GM23338 (cell line): Measurements from ENCODE around the gene YBX3. TPM values are rescaled to one million over a fixed set of nuclear protein-coding genes. Genes with fewer than 3 reads are reported as not detected.

ENCODE experiments used
- ATAC-seq: fragments of 200-7000 bp; cut with Tn5 transposase; 3 replicates; pipeline ENCODE4 v1.9.1; 2020
- DNase-seq: peaks from one replicate; pipeline ENCODE4 v3.0.0-alpha.2; 2015; ENCODE audit warnings: low spot score
- H2AFZ ChIP-seq: fragments of 200-600 bp; sonication (generic); 2 replicates; pipeline ENCODE4 v1.8.0; 2016; ENCODE audit warnings: antibody characterized with exemption, mild to moderate bottlenecking, moderate library complexity
- H3F3A ChIP-seq: fragments of 200-600 bp; sonication (generic); replicated peaks from 2 replicates; pipeline ENCODE4 v1.8.0; 2017; ENCODE audit warnings: antibody characterized with exemption, mixed run types, low read depth
- H3K27ac ChIP-seq: fragments of 200-600 bp; sonication (generic); 2 replicates; pipeline ENCODE4 v1.6.1; 2016; ENCODE audit warnings: low read depth
- H3K27me3 ChIP-seq: fragments of 200-600 bp; sonication (generic); 2 replicates; pipeline ENCODE4 v1.8.0; 2016; ENCODE audit warnings: mild to moderate bottlenecking, mixed run types, moderate library complexity; ENCODE audit not compliant: insufficient read depth
- H3K36me3 ChIP-seq: fragments of 200-600 bp; sonication (generic); 2 replicates; pipeline ENCODE4 v1.8.0; 2016; ENCODE audit warnings: mild to moderate bottlenecking; ENCODE audit not compliant: insufficient read depth
- H3K4me1 ChIP-seq: fragments of 200-600 bp; sonication (generic); 2 replicates; pipeline ENCODE4 v1.8.0; 2016; ENCODE audit warnings: mild to moderate bottlenecking, moderate library complexity; ENCODE audit not compliant: insufficient read depth
- H3K4me2 ChIP-seq: fragments of 200-600 bp; sonication (generic); 2 replicates; pipeline ENCODE4 v1.7.1; 2017; ENCODE audit warnings: mixed run types
- H3K4me3 ChIP-seq: fragments of 200-600 bp; sonication (generic); 2 replicates; pipeline ENCODE4 v1.6.1; 2016; ENCODE audit warnings: mixed run types
- H3K79me2 ChIP-seq: fragments of 200-600 bp; sonication (generic); replicated peaks from 2 replicates; pipeline ENCODE4 v1.8.0; 2017; ENCODE audit warnings: mild to moderate bottlenecking; ENCODE audit not compliant: insufficient read depth
- H3K9me2 ChIP-seq: fragments of 200-600 bp; sonication (generic); 2 replicates; pipeline ENCODE4 v1.8.0; 2017; ENCODE audit not compliant: insufficient read depth
- H4K20me1 ChIP-seq: fragments of 200-600 bp; sonication (generic); replicated peaks from 2 replicates; pipeline ENCODE4 v1.8.0; 2017; ENCODE audit warnings: mild to moderate bottlenecking; ENCODE audit not compliant: insufficient read depth
- H3K27ac Mint-ChIP-seq: 2 replicates; pipeline ENCODE4 v1.8.0; 2020; ENCODE audit warnings: inconsistent platforms, mild to moderate bottlenecking, moderate library complexity, mixed read lengths
- H3K27me3 Mint-ChIP-seq: 3 replicates; pipeline ENCODE4 v1.8.0; 2022; ENCODE audit warnings: low read depth, mild to moderate bottlenecking, moderate library complexity, mixed read lengths, inconsistent platforms; ENCODE audit not compliant: insufficient read depth, poor library complexity
- H3K36me3 Mint-ChIP-seq: 3 replicates; pipeline ENCODE4 v1.8.0; 2021; ENCODE audit warnings: low read depth, mild to moderate bottlenecking, inconsistent platforms, moderate library complexity, mixed read lengths
- H3K4me1 Mint-ChIP-seq: 3 replicates; pipeline ENCODE4 v1.8.0; 2020; ENCODE audit warnings: mild to moderate bottlenecking, inconsistent platforms, mixed read lengths
- H3K4me3 Mint-ChIP-seq: 3 replicates; pipeline ENCODE4 v1.8.0; 2021; ENCODE audit warnings: moderate library complexity, mild to moderate bottlenecking, inconsistent platforms, mixed read lengths
- H3K9me3 Mint-ChIP-seq: 3 replicates; pipeline ENCODE4 v1.8.0; 2020; ENCODE audit warnings: moderate library complexity, mild to moderate bottlenecking, inconsistent platforms, mixed read lengths
- CREB1 ChIP-seq: fragments of 250-450 bp; sonication (Bioruptor Pico); IDR thresholded peaks from 2 replicates; pipeline ENCODE4 v1.5.0; 2020; ENCODE audit warnings: low read depth, mild to moderate bottlenecking, moderate library complexity
- EZH2 ChIP-seq: fragments of 200-600 bp; sonication (generic); IDR thresholded peaks from one replicate; pipeline ENCODE4 v1.8.0; 2017; ENCODE audit warnings: antibody characterized with exemption, mild to moderate bottlenecking, low read depth; ENCODE audit not compliant: unreplicated experiment
- EZH2phosphoT487 ChIP-seq: fragments of 200-600 bp; sonication (generic); IDR thresholded peaks from one replicate; pipeline ENCODE4 v1.8.1; 2018; ENCODE audit warnings: antibody characterized with exemption; ENCODE audit not compliant: unreplicated experiment
- JUNB ChIP-seq: IDR thresholded peaks from one replicate; pipeline ENCODE4 v1.6.1; 2016; ENCODE audit warnings: antibody characterized with exemption; ENCODE audit not compliant: unreplicated experiment
- NANOG ChIP-seq: IDR thresholded peaks from 2 replicates; pipeline ENCODE4 v1.6.1; 2016; ENCODE audit warnings: antibody characterized with exemption, borderline replicate concordance
- POLR2AphosphoS5 ChIP-seq: IDR thresholded peaks from 2 replicates; pipeline ENCODE4 v1.6.1; 2016; ENCODE audit warnings: antibody characterized with exemption, low read depth
- ZNF114 ChIP-seq: fragments of 250-450 bp; sonication (Bioruptor Pico); IDR thresholded peaks from 2 replicates; pipeline ENCODE4 v1.5.0; 2020; ENCODE audit warnings: mild to moderate bottlenecking, moderate library complexity
- polyA plus RNA-seq: library from polyadenylated mRNA; unstranded; fragments of >200 nt; fragmentation: Nextera tagmentation; extraction: Ambion mirVana; gene quantifications from 2 replicates; pipeline ENCODE4 v1.2.1, GENCODE V29; 2016
- total RNA-seq: library from RNA; depleted of rRNA; stranded (reverse); fragments of >200 nt; shearing (Covaris generic); gene quantifications from 2 replicates; pipeline ENCODE4 v1.2.3, GENCODE V29; 2014
- TF ChIP-seq, protein P1 (sequence below): fragments of 250-450 bp; sonication (Bioruptor Pico); IDR thresholded peaks from 2 replicates; pipeline ENCODE4 v1.5.0; 2020; ENCODE audit warnings: mild to moderate bottlenecking, moderate library complexity
- TF ChIP-seq, protein P2 (sequence below): IDR thresholded peaks from 2 replicates; pipeline ENCODE4 v1.6.1; 2016; ENCODE audit warnings: antibody characterized with exemption
- TF ChIP-seq, protein P3 (sequence below): IDR thresholded peaks from one replicate; pipeline ENCODE4 v1.6.1; 2018; ENCODE audit warnings: antibody characterized with exemption; ENCODE audit not compliant: unreplicated experiment

The YBX3 gene
- total and polyA plus RNA-seq, 2 experiments from 2014 or later = 179 to 450 TPM

DNA sequence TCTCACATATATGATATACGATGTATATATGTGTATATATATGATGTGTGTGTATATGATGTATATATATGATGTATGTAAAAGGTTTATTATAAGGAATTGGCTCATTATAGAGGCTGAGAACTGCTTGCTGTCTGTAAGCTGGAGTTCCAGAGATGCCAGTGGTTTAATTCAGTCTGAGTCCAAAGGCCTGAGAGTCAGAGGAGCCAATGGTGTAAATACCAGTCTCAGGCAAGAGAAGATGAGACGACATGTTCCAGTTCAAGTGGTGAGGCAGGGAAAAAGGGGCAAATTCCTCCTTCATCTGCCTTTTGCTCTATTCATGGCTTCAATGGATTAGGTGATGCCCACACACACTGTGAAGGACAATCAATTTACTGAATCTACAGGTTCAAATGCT, 32.2 kb downstream of the YBX3 start (continued):
- TF ChIP-seq, protein P1, sequence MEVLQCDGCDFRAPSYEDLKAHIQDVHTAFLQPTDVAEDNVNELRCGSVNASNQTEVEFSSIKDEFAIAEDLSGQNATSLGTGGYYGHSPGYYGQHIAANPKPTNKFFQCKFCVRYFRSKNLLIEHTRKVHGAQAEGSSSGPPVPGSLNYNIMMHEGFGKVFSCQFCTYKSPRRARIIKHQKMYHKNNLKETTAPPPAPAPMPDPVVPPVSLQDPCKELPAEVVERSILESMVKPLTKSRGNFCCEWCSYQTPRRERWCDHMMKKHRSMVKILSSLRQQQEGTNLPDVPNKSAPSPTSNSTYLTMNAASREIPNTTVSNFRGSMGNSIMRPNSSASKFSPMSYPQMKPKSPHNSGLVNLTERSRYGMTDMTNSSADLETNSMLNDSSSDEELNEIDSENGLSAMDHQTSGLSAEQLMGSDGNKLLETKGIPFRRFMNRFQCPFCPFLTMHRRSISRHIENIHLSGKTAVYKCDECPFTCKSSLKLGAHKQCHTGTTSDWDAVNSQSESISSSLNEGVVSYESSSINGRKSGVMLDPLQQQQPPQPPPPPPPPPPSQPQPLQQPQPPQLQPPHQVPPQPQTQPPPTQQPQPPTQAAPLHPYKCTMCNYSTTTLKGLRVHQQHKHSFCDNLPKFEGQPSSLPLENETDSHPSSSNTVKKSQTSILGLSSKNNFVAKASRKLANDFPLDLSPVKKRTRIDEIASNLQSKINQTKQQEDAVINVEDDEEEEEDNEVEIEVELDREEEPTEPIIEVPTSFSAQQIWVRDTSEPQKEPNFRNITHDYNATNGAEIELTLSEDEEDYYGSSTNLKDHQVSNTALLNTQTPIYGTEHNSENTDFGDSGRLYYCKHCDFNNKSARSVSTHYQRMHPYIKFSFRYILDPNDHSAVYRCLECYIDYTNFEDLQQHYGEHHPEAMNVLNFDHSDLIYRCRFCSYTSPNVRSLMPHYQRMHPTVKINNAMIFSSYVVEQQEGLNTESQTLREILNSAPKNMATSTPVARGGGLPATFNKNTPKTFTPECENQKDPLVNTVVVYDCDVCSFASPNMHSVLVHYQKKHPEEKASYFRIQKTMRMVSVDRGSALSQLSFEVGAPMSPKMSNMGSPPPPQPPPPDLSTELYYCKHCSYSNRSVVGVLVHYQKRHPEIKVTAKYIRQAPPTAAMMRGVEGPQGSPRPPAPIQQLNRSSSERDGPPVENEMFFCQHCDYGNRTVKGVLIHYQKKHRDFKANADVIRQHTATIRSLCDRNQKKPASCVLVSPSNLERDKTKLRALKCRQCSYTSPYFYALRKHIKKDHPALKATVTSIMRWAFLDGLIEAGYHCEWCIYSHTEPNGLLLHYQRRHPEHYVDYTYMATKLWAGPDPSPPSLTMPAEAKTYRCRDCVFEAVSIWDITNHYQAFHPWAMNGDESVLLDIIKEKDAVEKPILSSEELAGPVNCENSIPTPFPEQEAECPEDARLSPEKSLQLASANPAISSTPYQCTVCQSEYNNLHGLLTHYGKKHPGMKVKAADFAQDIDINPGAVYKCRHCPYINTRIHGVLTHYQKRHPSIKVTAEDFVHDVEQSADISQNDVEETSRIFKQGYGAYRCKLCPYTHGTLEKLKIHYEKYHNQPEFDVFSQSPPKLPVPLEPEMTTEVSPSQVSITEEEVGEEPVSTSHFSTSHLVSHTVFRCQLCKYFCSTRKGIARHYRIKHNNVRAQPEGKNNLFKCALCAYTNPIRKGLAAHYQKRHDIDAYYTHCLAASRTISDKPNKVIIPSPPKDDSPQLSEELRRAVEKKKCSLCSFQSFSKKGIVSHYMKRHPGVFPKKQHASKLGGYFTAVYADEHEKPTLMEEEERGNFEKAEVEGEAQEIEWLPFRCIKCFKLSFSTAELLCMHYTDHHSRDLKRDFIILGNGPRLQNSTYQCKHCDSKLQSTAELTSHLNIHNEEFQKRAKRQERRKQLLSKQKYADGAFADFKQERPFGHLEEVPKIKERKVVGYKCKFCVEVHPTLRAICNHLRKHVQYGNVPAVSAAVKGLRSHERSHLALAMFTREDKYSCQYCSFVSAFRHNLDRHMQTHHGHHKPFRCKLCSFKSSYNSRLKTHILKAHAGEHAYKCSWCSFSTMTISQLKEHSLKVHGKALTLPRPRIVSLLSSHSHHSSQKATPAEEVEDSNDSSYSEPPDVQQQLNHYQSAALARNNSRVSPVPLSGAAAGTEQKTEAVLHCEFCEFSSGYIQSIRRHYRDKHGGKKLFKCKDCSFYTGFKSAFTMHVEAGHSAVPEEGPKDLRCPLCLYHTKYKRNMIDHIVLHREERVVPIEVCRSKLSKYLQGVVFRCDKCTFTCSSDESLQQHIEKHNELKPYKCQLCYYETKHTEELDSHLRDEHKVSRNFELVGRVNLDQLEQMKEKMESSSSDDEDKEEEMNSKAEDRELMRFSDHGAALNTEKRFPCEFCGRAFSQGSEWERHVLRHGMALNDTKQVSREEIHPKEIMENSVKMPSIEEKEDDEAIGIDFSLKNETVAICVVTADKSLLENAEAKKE (CRISPR knock-in tag) = no peak

DNA sequence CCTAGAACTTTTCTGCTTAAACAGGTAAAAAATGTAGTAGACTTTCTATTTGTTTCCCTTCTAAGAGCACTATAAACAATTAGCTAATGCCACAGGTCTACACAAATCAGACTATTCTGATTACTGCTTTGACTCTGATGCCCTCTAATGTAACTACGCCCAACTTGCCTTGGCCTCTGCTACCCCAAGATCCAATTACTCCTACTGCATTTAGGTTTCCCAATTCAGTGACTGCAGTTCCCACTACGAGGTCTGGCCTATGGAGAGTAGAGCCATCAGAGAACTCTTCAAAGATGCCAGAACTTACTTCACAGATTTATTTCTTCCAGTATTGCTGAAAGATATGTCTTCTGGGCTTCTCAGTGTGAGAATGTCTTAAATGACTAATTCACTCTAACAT, 34.0 kb downstream of the YBX3 start:
- H4K20me1 ChIP-seq = 0 out of 2 replicates have a peak, but pooled peaks cover 3% of the 10 kb centered on the region
- no peak overlapping the region for H3K4me2 ChIP-seq
- H3K27ac Mint-ChIP-seq = no peak overlapping the region
- H3K27me3 Mint-ChIP-seq = no peaks in the 10 kb centered on the region
- DNase-seq (no peak), ATAC-seq (no peak)
- H3K79me2 ChIP-seq = no peaks in the 10 kb centered on the region
- no peaks in the 10 kb centered on the region for H3F3A ChIP-seq
- H3K9me3 Mint-ChIP-seq = no peaks in the 10 kb centered on the region; the same call in 2 of the 3 replicates
- no peak overlapping the region for H3K4me3 ChIP-seq
- no peaks in the 10 kb centered on the region for H3K27me3 ChIP-seq
- TF ChIP-seq CREB1 (CRISPR knock-in tag) (no peak), JUNB (no peak)
- H3K36me3 Mint-ChIP-seq = no peaks in the 10 kb centered on the region
- H3K4me1 Mint-ChIP-seq = peaks cover 2% of the 10 kb centered on the region; the same call in 2 of the 3 replicates
- H3K36me3 ChIP-seq = no peaks in the 10 kb centered on the region
- no peaks in the 10 kb centered on the region for H3K4me1 ChIP-seq
- no peak overlapping the region for H3K4me3 Mint-ChIP-seq
- peaks cover 5% of the 10 kb centered on the region; the same call in 1 of the 2 replicates for H3K9me2 ChIP-seq
- H2AFZ ChIP-seq = no peak overlapping the region
- no peak overlapping the region for H3K27ac ChIP-seq

DNA sequence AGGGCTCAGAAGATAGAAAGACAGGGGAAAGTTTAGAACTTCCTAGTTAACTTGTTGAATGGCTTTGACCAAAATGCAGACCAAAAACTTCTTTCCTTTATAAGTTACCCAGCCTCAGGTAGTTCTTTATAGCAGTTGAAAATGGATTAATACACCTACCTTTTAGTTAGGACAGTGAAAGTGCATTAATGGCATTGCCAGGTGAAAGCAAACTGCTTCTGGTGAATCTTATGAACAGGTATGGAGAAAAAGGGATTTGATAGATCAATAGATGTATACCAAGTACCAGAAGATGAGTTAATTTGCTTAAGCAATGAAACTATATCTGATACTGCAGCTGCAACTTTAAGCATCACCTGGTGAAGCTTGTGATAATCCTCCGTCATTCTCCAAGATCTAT, 35.1 kb downstream of the YBX3 start:
- no peaks in the 10 kb centered on the region for H3K79me2 ChIP-seq
- Mint-ChIP-seq H3K4me3 (no peak overlapping the region), H3K27ac (no peak overlapping the region), H3K27me3 (no peaks in the 10 kb centered on the region), H3K4me1 (peaks cover 2% of the 10 kb centered on the region; the same call in 2 of the 3 replicates), H3K9me3 (no peaks in the 10 kb centered on the region; the same call in 2 of the 3 replicates), H3K36me3 (no peaks in the 10 kb centered on the region)
- no peak overlapping the region for H3K27ac ChIP-seq
- no peak overlapping the region for H3K4me2 ChIP-seq
- H3K9me2 ChIP-seq = peaks cover 5% of the 10 kb centered on the region; the same call in 1 of the 2 replicates
- ATAC-seq = no peak
- H4K20me1 ChIP-seq = 0 out of 2 replicates have a peak, but pooled peaks cover 3% of the 10 kb centered on the region
- H3K4me1 ChIP-seq = no peaks in the 10 kb centered on the region
- H3K36me3 ChIP-seq = no peaks in the 10 kb centered on the region
- no peaks in the 10 kb centered on the region for H3F3A ChIP-seq
- DNase-seq = no peak
- H2AFZ ChIP-seq = no peak overlapping the region
- no peak overlapping the region for H3K4me3 ChIP-seq
- H3K27me3 ChIP-seq = no peaks in the 10 kb centered on the region
- TF ChIP-seq POLR2AphosphoS5 (no peak), ZNF114 (CRISPR knock-in tag) (no peak), EZH2 (no peak), JUNB (no peak), NANOG (no peak), EZH2phosphoT487 (no peak), CREB1 (CRISPR knock-in tag) (no peak)
- TF ChIP-seq, protein P2, sequence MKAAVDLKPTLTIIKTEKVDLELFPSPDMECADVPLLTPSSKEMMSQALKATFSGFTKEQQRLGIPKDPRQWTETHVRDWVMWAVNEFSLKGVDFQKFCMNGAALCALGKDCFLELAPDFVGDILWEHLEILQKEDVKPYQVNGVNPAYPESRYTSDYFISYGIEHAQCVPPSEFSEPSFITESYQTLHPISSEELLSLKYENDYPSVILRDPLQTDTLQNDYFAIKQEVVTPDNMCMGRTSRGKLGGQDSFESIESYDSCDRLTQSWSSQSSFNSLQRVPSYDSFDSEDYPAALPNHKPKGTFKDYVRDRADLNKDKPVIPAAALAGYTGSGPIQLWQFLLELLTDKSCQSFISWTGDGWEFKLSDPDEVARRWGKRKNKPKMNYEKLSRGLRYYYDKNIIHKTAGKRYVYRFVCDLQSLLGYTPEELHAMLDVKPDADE = no peak
- TF ChIP-seq, protein P3, sequence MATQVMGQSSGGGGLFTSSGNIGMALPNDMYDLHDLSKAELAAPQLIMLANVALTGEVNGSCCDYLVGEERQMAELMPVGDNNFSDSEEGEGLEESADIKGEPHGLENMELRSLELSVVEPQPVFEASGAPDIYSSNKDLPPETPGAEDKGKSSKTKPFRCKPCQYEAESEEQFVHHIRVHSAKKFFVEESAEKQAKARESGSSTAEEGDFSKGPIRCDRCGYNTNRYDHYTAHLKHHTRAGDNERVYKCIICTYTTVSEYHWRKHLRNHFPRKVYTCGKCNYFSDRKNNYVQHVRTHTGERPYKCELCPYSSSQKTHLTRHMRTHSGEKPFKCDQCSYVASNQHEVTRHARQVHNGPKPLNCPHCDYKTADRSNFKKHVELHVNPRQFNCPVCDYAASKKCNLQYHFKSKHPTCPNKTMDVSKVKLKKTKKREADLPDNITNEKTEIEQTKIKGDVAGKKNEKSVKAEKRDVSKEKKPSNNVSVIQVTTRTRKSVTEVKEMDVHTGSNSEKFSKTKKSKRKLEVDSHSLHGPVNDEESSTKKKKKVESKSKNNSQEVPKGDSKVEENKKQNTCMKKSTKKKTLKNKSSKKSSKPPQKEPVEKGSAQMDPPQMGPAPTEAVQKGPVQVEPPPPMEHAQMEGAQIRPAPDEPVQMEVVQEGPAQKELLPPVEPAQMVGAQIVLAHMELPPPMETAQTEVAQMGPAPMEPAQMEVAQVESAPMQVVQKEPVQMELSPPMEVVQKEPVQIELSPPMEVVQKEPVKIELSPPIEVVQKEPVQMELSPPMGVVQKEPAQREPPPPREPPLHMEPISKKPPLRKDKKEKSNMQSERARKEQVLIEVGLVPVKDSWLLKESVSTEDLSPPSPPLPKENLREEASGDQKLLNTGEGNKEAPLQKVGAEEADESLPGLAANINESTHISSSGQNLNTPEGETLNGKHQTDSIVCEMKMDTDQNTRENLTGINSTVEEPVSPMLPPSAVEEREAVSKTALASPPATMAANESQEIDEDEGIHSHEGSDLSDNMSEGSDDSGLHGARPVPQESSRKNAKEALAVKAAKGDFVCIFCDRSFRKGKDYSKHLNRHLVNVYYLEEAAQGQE = no peak
